Left lung (tissue), 10 donors: ENCODE measurements around the gene SLAIN1. TPM values are rescaled to one million over a fixed set of nuclear protein-coding genes. Genes with fewer than 3 reads are reported as not detected.

Experiments used
- ATAC-seq: fragments of 200-7000 bp; cut with Tn5 transposase; one replicate; pipeline ENCODE4 v1.9.1; 2020; ENCODE audit warnings: moderate library complexity
- DNase-seq, 4 donors: peaks; one replicate each; pipeline ENCODE4 v3.0.0-alpha.2; 2013 to 2020
- H3K27ac ChIP-seq, 2 donors: fragments of 200-600 bp; sonication (generic) in 1 of 2; one replicate each; pipeline versions ENCODE4 v1.5.0 to v1.8.0; 2020 to 2021
- H3K27me3 ChIP-seq, 2 donors: fragments of 200-600 bp; sonication (generic) in 1 of 2; one replicate each; pipeline versions ENCODE4 v1.5.0 to v1.8.0; 2020 to 2021
- H3K36me3 ChIP-seq, 2 donors: fragments of 200-600 bp; sonication (generic) in 1 of 2; one replicate each; pipeline versions ENCODE4 v1.5.0 to v1.8.0; 2020 to 2021
- H3K4me1 ChIP-seq, 2 donors: fragments of 200-600 bp; one replicate each; pipeline ENCODE4 v1.8.0; 2021
- H3K4me3 ChIP-seq, 2 donors: fragments of 200-600 bp; sonication (generic) in 1 of 2; one replicate each; pipeline versions ENCODE4 v1.5.0 to v1.8.0; 2020 to 2021; ENCODE audit warnings: mild to moderate bottlenecking in 1 of 2
- H3K9me3 ChIP-seq, 2 donors: fragments of 200-600 bp; sonication (generic) in 1 of 2; one replicate each; pipeline versions ENCODE4 v1.5.0 to v1.8.0; 2020 to 2021
- intact Hi-C, 2 donors: fragments of 100-400 bp; cut with DNase I; formaldehyde crosslinking; loops; one replicate each; pipeline versions ENCODE4 v1.11.2 to v1.14.2; 2022
- polyA plus RNA-seq, 6 donors: library from polyadenylated mRNA; unstranded; fragments of 120-200 nt; gene quantifications; one replicate each; pipeline ENCODE4 v1.2.1, GENCODE V29; 2013; ENCODE audit not compliant: insufficient read length in 6 of 6
- total RNA-seq, 2 donors: library from RNA; stranded (reverse); fragmentation: NEBNext Ultra II Directional; extraction: Animal tissue kit (Norgen Biotek cat#: 25700); gene quantifications; one replicate each; pipeline ENCODE4 v1.2.1, GENCODE V29; 2021
- TF ChIP-seq, protein P1 (sequence below), 2 donors: fragments of 200-600 bp; sonication (generic) in 1 of 2; IDR thresholded peaks; one replicate each; pipeline versions ENCODE4 v1.5.0 to v1.8.0; 2021; ENCODE audit warnings: antibody characterized with exemption in 2 of 2
- donor health status: DM: no; HTN: yes; CAD: no.
- donor health status: DM: no; HTN: no; CAD: no.

SLAIN1 gene
- total and polyA plus RNA-seq, 8 donors, result 12.8 to 27.9 (median 26.3) TPM

DNA sequence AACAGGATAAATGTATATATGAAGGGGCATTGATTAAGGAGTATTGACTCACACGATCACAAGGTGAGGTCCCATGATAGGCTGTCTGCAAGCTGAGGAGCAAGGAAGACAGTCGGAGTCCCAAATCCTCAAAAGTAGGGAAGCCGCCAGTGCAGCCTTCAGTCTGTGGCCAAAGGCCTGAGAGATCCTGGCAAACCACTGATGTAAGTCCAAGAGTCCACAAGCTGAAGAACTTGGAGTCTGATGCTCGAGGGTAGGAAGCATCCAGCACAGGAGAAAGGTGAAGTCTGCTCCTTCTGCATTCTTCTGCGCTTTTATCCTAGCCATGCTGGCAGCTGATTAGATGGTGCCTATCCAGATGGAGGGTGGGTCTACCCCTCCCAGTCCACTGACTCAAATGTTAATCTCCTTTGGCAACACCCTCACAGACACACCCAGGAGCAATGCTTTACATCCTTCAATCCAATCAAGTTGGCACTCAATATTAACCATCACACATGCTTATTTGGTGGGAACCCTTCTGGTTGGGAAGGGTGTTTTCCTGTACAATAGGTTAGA is 55.1 kb downstream of the SLAIN1 start:
- ATAC-seq (no peak), DNase-seq (no peak)
- peaks cover 0 to 5% of the 10 kb centered on the region in 2 donors for H3K4me1 ChIP-seq
- H3K4me3 ChIP-seq, result no peak overlapping the region
- intact Hi-C loops, result loop anchor here in 1 of 2 donors (5.0 kb wide), 1 partner anchor 160 kb away; no protein-coding TSS in a partner anchor
- TF ChIP-seq, protein P1, sequence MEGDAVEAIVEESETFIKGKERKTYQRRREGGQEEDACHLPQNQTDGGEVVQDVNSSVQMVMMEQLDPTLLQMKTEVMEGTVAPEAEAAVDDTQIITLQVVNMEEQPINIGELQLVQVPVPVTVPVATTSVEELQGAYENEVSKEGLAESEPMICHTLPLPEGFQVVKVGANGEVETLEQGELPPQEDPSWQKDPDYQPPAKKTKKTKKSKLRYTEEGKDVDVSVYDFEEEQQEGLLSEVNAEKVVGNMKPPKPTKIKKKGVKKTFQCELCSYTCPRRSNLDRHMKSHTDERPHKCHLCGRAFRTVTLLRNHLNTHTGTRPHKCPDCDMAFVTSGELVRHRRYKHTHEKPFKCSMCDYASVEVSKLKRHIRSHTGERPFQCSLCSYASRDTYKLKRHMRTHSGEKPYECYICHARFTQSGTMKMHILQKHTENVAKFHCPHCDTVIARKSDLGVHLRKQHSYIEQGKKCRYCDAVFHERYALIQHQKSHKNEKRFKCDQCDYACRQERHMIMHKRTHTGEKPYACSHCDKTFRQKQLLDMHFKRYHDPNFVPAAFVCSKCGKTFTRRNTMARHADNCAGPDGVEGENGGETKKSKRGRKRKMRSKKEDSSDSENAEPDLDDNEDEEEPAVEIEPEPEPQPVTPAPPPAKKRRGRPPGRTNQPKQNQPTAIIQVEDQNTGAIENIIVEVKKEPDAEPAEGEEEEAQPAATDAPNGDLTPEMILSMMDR (IDR thresholded peaks at IDR 0.05), result no peak
- no peaks in the 10 kb centered on the region for H3K36me3 ChIP-seq
- no peaks in the 10 kb centered on the region for H3K9me3 ChIP-seq
- H3K27ac ChIP-seq, result no peak overlapping the region
- H3K27me3 ChIP-seq, result no peaks in the 10 kb centered on the region

DNA sequence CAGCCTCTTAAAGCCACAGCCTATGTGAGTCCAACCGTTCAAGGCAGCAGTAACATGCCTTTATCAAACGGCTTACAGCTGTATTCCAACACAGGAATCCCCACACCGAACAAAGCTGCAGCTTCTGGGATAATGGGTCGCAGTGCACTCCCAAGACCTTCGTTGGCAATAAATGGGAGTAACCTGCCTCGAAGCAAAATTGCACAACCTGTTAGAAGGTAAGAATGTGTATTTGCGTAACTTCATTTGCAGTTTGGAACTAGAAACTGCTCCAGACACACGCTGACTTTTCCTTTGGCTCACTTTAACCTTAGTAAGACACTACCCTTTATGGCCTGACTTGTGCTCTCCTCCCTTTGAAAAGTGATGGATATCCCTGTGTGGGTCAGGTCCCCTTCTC is 63.4 kb downstream of the SLAIN1 start:
- Histone ChIP-seq H3K27ac (no peak overlapping the region), H3K4me3 (no peak overlapping the region), H3K9me3 (no peaks in the 10 kb centered on the region), H3K27me3 (no peaks in the 10 kb centered on the region), H3K36me3 (peaks cover 0 to 14% of the 10 kb centered on the region in 2 donors), H3K4me1 (no peaks in the 10 kb centered on the region)
- DNase-seq, result no peak
- peak; percentile 81 for ATAC-seq
- TF ChIP-seq, protein P1 (IDR thresholded peaks at IDR 0.05), result no peak
- intact Hi-C loops, result no loop called here

DNA sequence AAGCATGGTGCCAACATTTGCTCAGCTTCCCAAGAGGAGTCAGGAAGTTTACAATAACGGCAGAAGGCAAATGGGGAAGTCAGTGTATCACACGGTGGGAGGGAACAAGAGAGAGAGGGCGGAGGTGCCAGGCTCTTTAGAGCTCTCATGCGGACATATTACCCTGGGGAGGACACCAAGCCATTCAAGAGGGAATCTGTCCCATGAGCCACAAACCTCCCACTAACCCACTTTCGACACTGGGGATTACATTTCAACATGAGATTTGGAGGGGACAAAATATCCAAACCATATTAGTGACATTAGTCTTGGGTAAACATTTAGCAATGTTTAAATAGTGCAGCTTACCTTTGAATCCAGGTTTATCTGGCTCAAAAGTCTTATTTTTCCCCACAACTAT is 69.9 kb downstream of the SLAIN1 start:
- TF ChIP-seq, protein P1 (IDR thresholded peaks at IDR 0.05), result no peak
- intact Hi-C loops, result no loop called here
- peak in 1 of 4 donors; percentile 23 for DNase-seq
- peak; percentile 81 for ATAC-seq
- H3K4me1 ChIP-seq, result peaks cover 0 to 13% of the 10 kb centered on the region in 2 donors
- H3K36me3 ChIP-seq, result peaks cover 0 to 4% of the 10 kb centered on the region in 2 donors
- H3K4me3 ChIP-seq, result no peak overlapping the region
- H3K27ac ChIP-seq, result no peak overlapping the region
- no peaks in the 10 kb centered on the region for H3K27me3 ChIP-seq
- no peaks in the 10 kb centered on the region for H3K9me3 ChIP-seq

DNA sequence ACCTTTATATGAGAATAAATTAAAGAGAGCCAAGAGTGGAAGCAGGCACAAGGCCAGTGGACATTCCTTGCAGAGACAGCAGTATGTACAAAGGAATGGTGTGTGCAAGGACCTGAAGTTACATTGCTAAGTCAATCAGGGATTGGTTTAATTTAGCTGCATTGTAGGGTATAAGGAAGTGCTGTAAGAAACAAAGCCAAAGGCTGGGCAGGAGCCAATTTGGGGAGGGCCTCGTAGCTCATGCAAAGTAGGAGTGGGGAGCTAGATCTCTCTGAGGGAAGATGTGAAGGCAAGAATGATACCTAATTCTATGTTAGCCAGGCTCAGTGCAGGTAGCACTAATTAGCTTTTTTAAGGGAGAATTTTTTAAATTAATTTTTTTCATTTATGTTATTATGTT is 76.7 kb downstream of the SLAIN1 start:
- DNase-seq (no peak), ATAC-seq (no peak)
- Histone ChIP-seq H3K4me3 (no peak overlapping the region), H3K27ac (no peak overlapping the region), H3K9me3 (no peaks in the 10 kb centered on the region), H3K27me3 (no peaks in the 10 kb centered on the region), H3K4me1 (peaks cover 0 to under 1% of the 10 kb centered on the region in 2 donors), H3K36me3 (no peaks in the 10 kb centered on the region)
- intact Hi-C loops, result no loop called here
- TF ChIP-seq, protein P1 (IDR thresholded peaks at IDR 0.05), result no peak

DNA sequence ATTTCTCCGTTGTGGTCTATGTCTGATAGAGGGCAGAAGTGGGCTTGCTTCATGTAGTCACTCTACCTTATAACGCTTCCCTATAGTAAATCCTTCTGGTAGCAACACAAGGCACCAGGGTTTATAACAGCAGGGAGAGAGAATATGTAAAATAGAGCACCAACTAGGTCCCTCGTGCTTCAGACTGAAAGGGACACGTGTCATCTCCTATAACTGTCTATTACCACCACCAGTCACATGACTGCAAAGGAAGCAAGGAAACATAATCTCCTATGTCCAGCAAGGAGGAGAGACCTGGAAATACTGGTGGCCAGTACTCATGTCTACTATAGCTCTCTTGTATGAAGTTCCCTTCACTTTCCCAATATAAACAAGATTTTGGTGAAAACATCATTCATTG is 79.2 kb downstream of the SLAIN1 start:
- Histone ChIP-seq H3K4me1 (peaks cover 0 to 13% of the 10 kb centered on the region in 2 donors), H3K9me3 (no peaks in the 10 kb centered on the region), H3K4me3 (no peak overlapping the region), H3K27me3 (no peaks in the 10 kb centered on the region), H3K36me3 (no peaks in the 10 kb centered on the region), H3K27ac (no peak overlapping the region)
- intact Hi-C loops, result loop anchor here in 1 of 2 donors (5.0 kb wide), 1 partner anchor 346 kb away; no protein-coding TSS in a partner anchor
- no peak for DNase-seq
- ATAC-seq, result no peak
- TF ChIP-seq, protein P1 (IDR thresholded peaks at IDR 0.05), result no peak
